ENCODE results near the gene DBX1. TPM values are rescaled to one million over a fixed set of nuclear protein-coding genes. Genes with fewer than 3 reads are reported as not detected.
"Not testable (repeated sequence)": the region's sequence is repeated elsewhere in the genome, so short reads cannot be mapped to it uniquely, and the experiment has no call there.

Gene DBX1
- polyA plus RNA-seq, result not detected

DNA sequence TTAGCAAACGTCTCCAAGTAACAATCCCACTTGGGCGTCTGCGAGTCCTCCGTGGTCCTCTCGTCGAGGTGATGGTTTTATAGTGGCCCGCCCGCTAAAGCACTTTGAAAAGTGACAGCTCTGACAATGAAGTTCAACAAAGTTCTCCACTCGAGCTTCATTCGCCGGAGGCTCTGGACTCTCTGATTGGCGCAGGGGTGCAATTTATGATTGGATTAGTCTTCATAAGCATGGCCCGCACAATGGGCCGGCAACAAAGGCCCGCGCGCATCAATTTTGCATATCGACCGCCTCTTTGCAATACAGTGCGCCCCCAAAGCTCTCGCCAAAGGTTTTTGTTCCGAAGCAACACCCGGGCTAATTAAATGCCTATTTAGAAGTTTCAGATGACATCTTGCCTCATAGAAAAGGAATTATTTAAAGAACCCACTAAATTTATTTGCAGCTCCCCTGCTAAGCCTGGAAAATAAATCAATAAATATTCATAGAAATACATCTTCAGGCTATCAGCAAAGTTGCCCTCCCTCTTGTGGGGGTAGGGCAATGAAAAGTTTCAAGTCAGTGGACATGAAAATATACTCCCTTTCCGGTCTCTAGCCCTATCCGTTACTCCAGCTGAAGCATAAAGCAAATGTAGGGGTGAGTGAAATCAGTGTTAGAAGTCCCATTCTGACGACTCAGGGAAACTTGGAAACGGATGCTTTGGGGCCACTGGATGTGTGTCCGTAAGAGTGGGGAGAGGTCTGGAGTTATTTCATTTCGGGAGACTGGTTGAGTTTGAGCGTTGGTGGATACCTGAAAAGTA, at the start of gene DBX1:
DBX1 (minus strand) TSS at position 51 of the 805 bp plus-strand sequence. CDS start 151 bp downstream, outside the sequence.
- no peak within 1 kb of the TSS for H3K27ac ChIP-seq (ENCODE audit: low read depth, low read length)
- 4 to 6% (median 6%) methylated on average over 30 of the region's 30 CpGs for whole genome bisulfite sequencing, 3 donors

DNA sequence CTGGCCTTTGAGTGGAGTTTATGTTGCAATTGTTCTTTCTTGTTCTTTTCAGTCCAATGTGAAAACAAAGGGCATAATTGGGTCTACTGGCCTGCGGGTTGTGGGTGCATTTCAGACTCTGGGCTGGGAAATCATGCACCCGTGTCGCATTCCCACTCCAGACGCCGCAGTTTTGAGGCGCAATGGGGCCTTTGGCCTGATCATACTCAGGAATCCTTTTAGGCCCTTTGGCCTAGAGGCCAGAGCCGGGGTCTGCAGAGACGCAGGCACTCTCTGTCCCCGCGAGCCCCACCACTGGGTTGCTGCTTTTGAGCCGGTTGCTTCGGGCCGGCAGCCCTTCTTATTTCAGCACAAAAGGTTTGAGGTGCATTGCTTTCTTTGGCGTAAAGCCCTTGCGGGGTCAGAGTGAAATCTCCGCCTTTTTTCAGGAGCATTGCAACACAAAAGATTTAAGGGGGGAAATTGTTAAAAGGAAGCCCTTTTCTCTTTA, 48.4 kb upstream of the DBX1 start:
- 9 to 13% (median 12%) methylated on average over 16 of the region's 16 CpGs for WGBS, 3 donors
- no peak overlapping the region for H3K27ac ChIP-seq (ENCODE audit: low read depth, low read length)

- no peak overlapping the region for H3K27ac ChIP-seq (ENCODE audit: low read depth, low read length)
- WGBS, 3 donors, result 3 to 6% (median 6%) methylated on average over 33 of the region's 33 CpGs
Measured at GRCh38 chr11:20207781-20208621, 47.7 kb upstream of the DBX1 start.

GRCh38 chr11:20205807-20206206, 45.5 kb upstream of the DBX1 start:
- H3K27ac ChIP-seq (ENCODE audit: low read depth, low read length), result no peak overlapping the region

DNA sequence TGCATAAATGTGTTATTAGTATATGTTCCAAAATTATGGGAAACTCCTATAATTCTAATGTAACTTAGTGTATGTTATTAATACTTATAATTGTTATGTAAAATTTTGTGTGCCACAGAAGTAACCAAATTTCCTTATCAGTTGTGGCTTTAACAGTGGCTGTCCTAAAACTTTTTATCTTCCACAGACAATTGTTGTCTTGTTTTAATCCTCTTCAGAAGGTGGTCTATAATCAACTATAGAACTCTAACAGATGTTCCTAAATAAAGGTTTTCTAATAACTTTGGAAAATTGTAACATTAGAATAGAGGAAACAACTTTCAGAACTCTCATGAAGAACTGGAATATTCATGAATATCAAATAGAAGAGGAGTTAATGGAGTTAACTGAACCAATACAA, 44.4 kb upstream of the DBX1 start:
- H3K27ac ChIP-seq (ENCODE audit: low read depth, low read length), result no peak overlapping the region

DNA sequence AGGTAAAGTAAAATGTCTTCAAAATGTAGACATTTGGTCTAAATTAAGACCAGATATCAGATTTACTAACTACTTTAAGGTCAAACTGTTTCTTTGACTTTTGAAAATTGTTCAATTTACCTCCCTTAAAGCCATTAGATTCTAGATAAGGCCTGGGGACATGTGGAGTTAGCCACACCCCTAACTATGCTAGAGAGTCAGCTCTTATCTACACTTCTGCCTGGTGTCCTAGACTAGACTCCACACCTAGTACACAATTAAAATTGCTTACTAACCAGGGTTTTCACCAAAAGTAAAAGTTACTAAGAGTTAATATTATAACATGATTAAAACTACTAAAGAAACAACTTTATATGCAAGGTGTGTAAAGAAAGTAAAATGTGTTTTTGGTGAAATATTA, 43.6 kb upstream of the DBX1 start:
- H3K27ac ChIP-seq (ENCODE audit: low read depth, low read length), result no peak overlapping the region

DNA sequence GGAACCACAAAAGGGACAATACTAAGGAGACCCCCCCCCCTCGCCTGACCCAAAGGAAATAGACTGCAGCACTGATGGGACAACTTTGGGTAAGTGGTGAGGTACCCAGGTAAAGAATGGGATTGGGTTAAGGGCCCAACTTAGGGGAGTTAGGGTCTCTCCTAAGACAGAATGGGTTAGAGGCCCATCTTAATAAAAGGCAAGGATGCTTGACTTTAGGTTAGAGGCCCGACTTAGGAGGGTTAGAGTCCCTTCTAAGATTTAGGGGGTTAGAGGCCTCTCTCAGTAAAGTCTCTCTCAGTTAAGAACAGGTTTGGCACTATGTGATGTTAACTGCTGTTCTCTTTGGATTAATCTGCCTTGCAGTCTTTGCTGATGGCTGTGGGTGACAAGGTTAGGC, 41.0 kb upstream of the DBX1 start:
- WGBS, 3 donors, result 20 to 30% (median 25%) methylated on average over 2 of the region's 2 CpGs
- no peak overlapping the region for H3K27ac ChIP-seq (ENCODE audit: low read depth, low read length)

GRCh38 chr11:20200331-20200955, 40.2 kb upstream of the DBX1 start:
- WGBS, 3 donors, result 18 to 31% (median 18%) methylated on average over 5 of the region's 5 CpGs
- not testable (repeated sequence) for H3K27ac ChIP-seq (ENCODE audit: low read depth, low read length)

DNA sequence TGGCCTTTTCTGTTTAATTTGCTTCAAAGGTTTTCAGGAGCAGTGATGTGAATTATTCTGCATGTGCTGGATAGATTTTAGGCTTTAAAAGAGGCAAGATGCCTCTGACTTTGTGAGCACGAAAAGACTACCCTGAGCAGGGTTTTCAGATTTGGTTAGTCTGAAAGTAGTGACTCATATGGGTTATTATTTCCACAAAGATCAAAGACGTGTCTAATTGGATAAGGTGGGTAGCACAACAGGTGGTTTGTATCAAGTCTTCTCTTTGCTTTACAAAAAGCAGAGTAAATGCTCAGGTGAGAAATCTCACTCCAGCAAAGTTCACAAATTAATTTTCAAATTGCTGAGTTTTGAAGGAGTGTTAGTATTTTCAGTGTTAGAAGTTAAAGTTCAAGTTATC, 37.6 kb upstream of the DBX1 start:
- WGBS, 3 donors, result 15 to 28% (median 26%) methylated on average over 2 of the region's 2 CpGs
- no peak overlapping the region for H3K27ac ChIP-seq (ENCODE audit: low read depth, low read length)

DNA sequence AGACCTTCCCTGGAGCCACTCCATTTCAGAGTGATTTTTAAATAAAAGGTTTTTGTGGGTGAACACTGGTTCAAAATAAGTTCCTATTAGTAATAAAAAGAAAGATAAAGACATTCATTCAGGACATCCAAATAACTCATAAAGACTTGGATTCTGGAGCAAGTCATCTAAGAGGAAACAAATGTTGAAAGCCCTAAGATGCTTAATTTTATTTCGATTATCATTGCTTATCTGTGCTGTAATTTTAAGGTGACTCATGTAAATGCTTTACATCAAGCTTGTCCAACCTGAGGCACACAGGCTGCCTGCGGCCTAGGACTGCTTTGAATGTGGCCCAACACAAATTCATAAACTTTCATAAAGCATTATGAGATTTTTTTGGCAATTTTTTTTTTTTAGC, 34.2 kb upstream of the DBX1 start:
- no peak overlapping the region for H3K27ac ChIP-seq (ENCODE audit: low read depth, low read length)
- 81 to 86% (median 82%) methylated on average over 2 of the region's 2 CpGs for WGBS, 3 donors

GRCh38 chr11:20193307-20193706, 33.0 kb upstream of the DBX1 start:
- no peak overlapping the region for H3K27ac ChIP-seq (ENCODE audit: low read depth, low read length)
- 52 to 73% (median 60%) methylated on average over 3 of the region's 3 CpGs for WGBS, 3 donors

DNA sequence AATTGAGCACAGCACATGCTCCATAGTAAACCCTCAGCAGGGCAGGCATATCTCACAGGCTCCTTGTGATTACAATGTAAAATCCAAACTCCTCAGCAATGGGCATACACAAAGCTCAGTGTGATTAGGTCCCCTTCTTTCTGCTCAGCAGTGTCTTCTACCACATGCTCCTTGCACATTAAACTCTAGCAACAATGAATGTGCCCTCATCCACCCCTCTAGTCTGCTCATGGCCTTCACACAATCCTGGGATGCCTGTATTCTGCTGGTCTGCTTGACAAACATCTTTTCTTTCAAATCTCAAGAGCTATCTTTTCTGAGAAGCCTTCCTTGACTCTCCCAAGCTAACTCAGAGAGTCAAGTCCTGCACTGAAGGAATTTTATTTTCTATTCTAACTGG, 32.4 kb upstream of the DBX1 start:
- no peak overlapping the region for H3K27ac ChIP-seq (ENCODE audit: low read depth, low read length)

GRCh38 chr11:20192151-20192550, 31.9 kb upstream of the DBX1 start:
- 76 to 84% (median 76%) methylated on average over 2 of the region's 2 CpGs for WGBS, 3 donors
- no peak overlapping the region for H3K27ac ChIP-seq (ENCODE audit: low read depth, low read length)

- H3K27ac ChIP-seq (ENCODE audit: low read depth, low read length), result no peak overlapping the region
- WGBS, 3 donors, result 82 to 92% (median 86%) methylated on average over 2 of the region's 2 CpGs
Measured at GRCh38 chr11:20178976-20179375, 18.7 kb upstream of the DBX1 start.

GRCh38 chr11:20177136-20177535, 16.9 kb upstream of the DBX1 start:
- H3K27ac ChIP-seq (ENCODE audit: low read depth, low read length), result no peak overlapping the region
- WGBS, 3 donors, result 62 to 69% (median 62%) methylated on average over 7 of the region's 7 CpGs

DNA sequence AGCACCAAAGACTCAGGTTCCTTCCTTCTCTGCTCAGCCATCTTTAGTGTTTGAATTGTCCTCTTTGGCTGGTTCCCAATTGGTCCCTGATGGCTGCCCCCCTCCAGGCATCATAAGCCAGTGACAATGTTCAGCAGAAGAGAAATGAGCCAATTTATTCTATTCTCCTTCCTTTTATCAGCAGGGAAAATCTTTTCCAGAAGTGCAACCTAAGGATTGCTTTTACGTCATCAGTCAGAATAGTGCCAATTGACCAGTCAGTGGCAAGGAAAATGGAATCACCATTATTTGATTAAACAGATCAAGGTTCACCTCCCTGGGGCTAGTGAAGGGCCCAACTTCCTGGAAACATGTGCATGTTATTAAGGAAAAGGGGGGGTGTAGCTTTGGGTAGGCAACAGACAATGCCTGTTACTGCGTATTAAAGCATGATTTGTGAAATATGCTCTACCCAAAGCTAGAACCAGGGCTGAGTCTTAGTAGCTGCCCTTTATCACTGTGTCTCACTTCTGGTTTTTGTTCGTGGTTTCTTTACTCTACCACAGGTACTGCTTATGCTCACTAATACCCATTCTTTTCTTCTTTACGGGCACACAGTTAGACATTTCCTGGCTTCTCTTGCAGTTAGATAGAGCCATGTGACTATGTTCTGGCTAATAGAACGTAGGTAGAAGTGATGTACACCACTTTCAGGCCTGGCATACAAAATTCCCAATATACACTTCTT, 12.6 kb upstream of the DBX1 start:
- 64 to 69% (median 67%) methylated on average over 5 of the region's 5 CpGs for WGBS, 3 donors
- H3K27ac ChIP-seq (ENCODE audit: low read depth, low read length), result no peak overlapping the region

DNA sequence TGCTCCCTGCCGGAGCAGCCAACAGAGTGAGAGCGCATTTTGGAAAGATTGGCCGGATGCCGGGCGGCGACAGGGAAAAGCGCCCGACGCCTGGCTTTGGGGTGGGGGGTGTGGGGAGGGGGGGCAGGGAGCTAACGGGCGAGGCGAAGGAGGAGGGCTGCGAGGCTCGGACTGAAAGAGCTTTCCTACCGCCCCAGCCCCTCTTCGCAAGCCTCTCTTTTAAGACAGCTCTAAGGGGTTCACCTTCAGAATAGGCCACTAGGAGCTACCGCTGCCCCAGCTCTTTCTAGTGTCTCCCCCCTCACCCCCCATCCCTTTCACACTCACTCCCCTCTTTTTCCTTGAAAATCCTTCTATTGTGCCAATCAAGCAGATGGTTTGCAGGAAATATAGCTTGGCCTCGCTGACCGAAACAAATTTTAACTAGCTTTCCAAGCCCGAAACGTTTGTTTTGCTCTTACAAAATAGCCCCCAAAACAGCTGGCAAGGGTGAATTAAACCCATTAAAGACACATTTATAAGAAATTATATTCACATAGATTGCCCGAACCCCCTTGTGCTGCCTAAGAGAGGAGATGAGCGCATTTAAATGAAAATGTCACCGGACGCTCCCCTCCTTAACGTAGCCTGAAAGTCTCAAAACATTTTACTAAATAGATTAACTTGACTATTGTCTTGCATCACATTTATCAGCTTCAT, 3.7 kb upstream of the DBX1 start:
- 7 to 9% (median 8%) methylated on average over 20 to 26 of the region's 26 CpGs for WGBS, 3 donors
- H3K27ac ChIP-seq (ENCODE audit: low read depth, low read length), result no peak overlapping the region

Measured in adipose tissue (tissue), 3 donors.